MCF 10A (cell line): ENCODE results near the gene PGM1. TPM values are rescaled to one million over a fixed set of nuclear protein-coding genes. Genes with fewer than 3 reads are reported as not detected.

Source experiments
- BruUV-seq: library from RNA; stranded (reverse); fragments of 400-500 nt; replicated peaks from 2 replicates; lab custom pipeline; 2021; lab: Mats Ljungman, UMichigan
- CTCF ChIA-PET: fragments of 300-600 bp; sonication (Branson Sonifier 250); formaldehyde crosslinking; extraction: SDS; loops from one replicate; lab custom pipeline; 2021; ENCODE audit warnings: antibody characterized with exemption, inconsistent platforms; lab: Yijun Ruan, JAX
- POLR2A ChIA-PET: fragments of 300-600, 350-650 bp; sonication (Branson Sonifier 250); formaldehyde crosslinking; extraction: SDS; loops from one replicate; lab custom pipeline; 2020; ENCODE audit warnings: antibody characterized with exemption, inconsistent platforms; lab: Yijun Ruan, JAX
- DNase-seq: peaks from one replicate; pipeline ENCODE4 v3.0.0-alpha.2; 2018; ENCODE audit not compliant: unreplicated experiment
- H3K27ac Mint-ChIP-seq: one replicate; pipeline ENCODE4 v1.8.0; 2022; ENCODE audit warnings: mild to moderate bottlenecking, low read depth, mixed read lengths; ENCODE audit not compliant: unreplicated experiment
- H3K27me3 Mint-ChIP-seq: one replicate; pipeline ENCODE4 v1.8.0; 2022; ENCODE audit warnings: mixed read lengths; ENCODE audit not compliant: insufficient read depth, unreplicated experiment
- H3K36me3 Mint-ChIP-seq: one replicate; pipeline ENCODE4 v1.8.0; 2022; ENCODE audit warnings: mild to moderate bottlenecking, moderate library complexity, mixed read lengths; ENCODE audit not compliant: insufficient read depth, unreplicated experiment
- H3K4me1 Mint-ChIP-seq: one replicate; pipeline ENCODE4 v1.8.0; 2022; ENCODE audit warnings: mixed read lengths; ENCODE audit not compliant: insufficient read depth, unreplicated experiment
- H3K4me3 Mint-ChIP-seq: one replicate; pipeline ENCODE4 v1.8.0; 2022; ENCODE audit warnings: mild to moderate bottlenecking, moderate library complexity, mixed read lengths; ENCODE audit not compliant: unreplicated experiment
- H3K9me3 Mint-ChIP-seq: one replicate; pipeline ENCODE4 v1.8.0; 2022; ENCODE audit warnings: mixed read lengths; ENCODE audit not compliant: unreplicated experiment
- intact Hi-C: fragments of 100-400 bp; cut with micrococcal nuclease; formaldehyde crosslinking; loops from 2 replicates; pipeline ENCODE4 v1.14.1; 2022
- total RNA-seq: library from RNA; stranded (reverse); gene quantifications from 2 replicates; pipeline ENCODE4 v1.2.3, GENCODE V29; 2022
- TF ChIP-seq, protein P1 (sequence below): fragments of 200-600 bp; IDR thresholded peaks from one replicate; pipeline ENCODE4 v1.8.0; 2022; ENCODE audit warnings: antibody characterized with exemption, mild to moderate bottlenecking; ENCODE audit not compliant: unreplicated experiment

PGM1 gene
- total RNA-seq, 1 experiment from 2014 or later = 60.2 TPM

DNA sequence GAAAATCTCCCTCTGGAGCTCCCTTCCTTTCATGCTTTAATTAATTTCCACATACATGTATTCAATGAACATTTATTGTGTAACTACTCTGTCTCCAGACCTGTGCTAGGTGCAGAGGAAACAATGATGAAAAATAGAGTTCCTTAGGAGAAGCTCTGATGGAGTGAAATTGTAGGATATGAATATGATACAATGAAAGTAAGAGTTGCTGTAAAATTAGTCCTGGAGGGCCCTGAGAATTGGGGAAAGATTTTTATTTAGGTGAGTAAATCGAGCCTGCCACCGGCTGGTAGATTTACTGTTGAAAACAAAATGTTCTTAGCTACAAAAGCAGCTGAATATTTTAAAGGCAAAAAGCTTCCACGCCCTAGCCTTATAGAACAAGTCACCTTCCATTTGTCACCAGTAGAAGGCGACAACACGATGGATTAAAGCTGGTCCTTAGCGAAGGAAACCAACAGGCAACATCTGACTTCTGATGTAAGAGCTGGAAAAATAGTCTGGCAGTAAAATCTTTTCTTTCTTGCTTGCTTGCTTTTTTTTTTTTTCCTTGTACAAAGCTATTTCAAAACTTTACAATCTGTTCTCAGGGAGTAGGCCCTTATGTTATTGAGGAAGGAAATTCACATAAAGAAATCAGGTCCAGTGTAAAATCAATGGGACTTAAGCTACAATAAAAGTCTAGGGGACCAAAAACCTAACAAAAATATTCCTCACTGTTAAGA, 98.7 kb downstream of the PGM1 start:
- intact Hi-C loops = loop anchor here (1.0 to 5.0 kb wide), 7 partner anchors 77 to 551 kb away; no protein-coding TSS in a partner anchor
- POLR2A ChIA-PET = interaction anchor here (0.6 to 2.6 kb wide), 14 partner anchors 30 to 554 kb away, joined by 3 to 20 read pairs (median 4); partner anchors contain the start of genes PGM1 and ROR1
- CTCF ChIA-PET = interaction anchor here (0.6 to 3.1 kb wide), 90 partner anchors 9 to 1228 kb away, joined by 3 to 72 read pairs (median 4); partner anchors contain the start of gene ROR1

DNA sequence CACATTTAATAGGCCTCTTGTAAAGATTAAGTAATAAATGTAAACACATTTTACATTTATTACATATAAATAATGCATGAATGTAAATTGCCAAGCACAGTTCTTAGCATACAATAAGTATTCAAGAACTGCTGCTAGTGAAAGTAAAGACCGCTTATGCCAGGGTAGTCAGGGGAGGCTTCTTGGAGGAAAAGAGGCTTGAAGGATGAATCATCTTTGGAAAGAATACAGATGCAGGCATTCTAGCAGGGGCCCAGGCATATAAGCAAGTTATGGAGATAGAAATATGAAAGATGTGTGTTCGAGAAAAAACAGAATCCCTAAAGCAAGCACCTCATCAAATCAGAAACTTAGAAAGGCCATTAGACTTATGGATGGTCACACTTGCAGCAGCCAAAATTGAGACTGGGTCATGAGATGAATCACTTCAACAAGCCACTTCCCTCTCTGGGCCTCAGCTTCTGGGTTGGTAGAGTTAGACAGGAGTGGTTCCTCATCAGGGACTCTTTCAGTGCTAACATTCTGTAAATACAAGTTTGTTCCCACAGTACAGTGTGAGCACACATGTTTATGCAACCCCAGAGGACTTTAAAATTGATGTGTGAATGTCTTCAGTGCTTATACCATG, 100.8 kb downstream of the PGM1 start:
- Mint-ChIP-seq H3K27ac (peak overlapping the region; percentile 31), H3K4me3 (no peak overlapping the region), H3K4me1 (peaks cover 17% of the 10 kb centered on the region), H3K9me3 (no peaks in the 10 kb centered on the region), H3K36me3 (no peaks in the 10 kb centered on the region), H3K27me3 (no peaks in the 10 kb centered on the region)
- no peak for DNase-seq
- POLR2A ChIA-PET = no interaction called here
- CTCF ChIA-PET = interaction anchor here (0.6 to 3.0 kb wide), 2 partner anchors 79 to 241 kb away, joined by 4 to 22 read pairs; partner anchors contain the start of gene ROR1
- intact Hi-C loops = loop anchor here (2.0 to 5.0 kb wide), 3 partner anchors 79 to 348 kb away; no protein-coding TSS in a partner anchor
- BruUV-seq = no TSS peak
- TF ChIP-seq, protein P1, sequence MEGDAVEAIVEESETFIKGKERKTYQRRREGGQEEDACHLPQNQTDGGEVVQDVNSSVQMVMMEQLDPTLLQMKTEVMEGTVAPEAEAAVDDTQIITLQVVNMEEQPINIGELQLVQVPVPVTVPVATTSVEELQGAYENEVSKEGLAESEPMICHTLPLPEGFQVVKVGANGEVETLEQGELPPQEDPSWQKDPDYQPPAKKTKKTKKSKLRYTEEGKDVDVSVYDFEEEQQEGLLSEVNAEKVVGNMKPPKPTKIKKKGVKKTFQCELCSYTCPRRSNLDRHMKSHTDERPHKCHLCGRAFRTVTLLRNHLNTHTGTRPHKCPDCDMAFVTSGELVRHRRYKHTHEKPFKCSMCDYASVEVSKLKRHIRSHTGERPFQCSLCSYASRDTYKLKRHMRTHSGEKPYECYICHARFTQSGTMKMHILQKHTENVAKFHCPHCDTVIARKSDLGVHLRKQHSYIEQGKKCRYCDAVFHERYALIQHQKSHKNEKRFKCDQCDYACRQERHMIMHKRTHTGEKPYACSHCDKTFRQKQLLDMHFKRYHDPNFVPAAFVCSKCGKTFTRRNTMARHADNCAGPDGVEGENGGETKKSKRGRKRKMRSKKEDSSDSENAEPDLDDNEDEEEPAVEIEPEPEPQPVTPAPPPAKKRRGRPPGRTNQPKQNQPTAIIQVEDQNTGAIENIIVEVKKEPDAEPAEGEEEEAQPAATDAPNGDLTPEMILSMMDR = no peak

More for the DNA sequence above, 98.7 kb downstream of the PGM1 start:
- TF ChIP-seq, protein P1 = peak; percentile 63
- Mint-ChIP-seq H3K9me3 (peaks cover 3% of the 10 kb centered on the region), H3K27me3 (no peaks in the 10 kb centered on the region), H3K4me1 (peaks cover 17% of the 10 kb centered on the region), H3K4me3 (no peak overlapping the region), H3K36me3 (no peaks in the 10 kb centered on the region), H3K27ac (peak overlapping the region; percentile 28)
- no TSS peak for BruUV-seq
- DNase-seq = peak; percentile 88

DNA sequence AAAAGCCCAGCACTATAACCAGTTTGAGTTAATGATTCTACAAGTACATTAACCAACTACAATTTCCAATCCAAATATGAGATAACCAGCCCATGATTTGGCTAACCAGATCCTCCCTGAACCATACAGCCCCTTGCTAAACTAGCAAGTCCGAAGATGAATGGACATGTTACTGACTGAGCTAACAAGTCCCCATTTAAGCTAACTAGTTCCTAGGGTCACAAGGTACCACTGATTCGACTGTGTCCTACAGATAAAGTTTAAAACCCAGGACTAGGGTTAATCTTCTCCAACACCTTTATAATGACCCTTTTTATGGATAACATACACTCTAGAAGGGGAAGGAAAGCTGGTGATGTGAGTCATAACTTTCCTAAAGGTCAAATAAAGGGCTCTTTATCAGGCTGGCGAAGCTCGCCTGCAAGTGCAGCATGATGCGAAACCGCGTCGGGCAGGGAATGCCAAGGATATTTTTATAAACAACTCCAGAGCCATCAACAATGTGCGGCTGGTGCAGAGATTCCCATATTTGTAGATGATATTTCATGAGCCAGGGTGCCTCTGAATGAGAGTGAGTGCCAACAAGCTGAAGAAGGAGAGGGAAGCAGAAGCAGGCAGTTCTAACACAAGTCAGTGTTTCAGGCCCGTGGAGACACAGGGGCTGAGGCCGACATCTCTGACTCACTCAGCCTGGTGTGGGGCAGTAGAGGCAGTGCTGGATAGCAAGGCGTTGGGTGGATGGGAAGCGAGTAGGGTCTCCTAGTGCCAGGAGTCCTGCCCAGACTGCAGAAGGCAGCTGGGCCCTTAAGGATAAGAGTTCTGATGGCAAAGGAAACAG, 105.0 kb downstream of the PGM1 start:
- ChIA-PET POLR2A (interaction anchor here (1.1 kb wide), 1 partner anchor 344 kb away, joined by 3 read pairs; no protein-coding TSS in a partner anchor), CTCF (interaction anchor here (0.6 to 2.0 kb wide), 6 partner anchors 8 to 548 kb away, joined by 3 to 6 read pairs (median 3); no protein-coding TSS in a partner anchor)
- TF ChIP-seq, protein P1 = no peak
- no TSS peak for BruUV-seq
- Mint-ChIP-seq H3K27ac (no peak overlapping the region), H3K4me3 (no peak overlapping the region), H3K9me3 (no peaks in the 10 kb centered on the region), H3K36me3 (no peaks in the 10 kb centered on the region), H3K4me1 (peaks cover 5% of the 10 kb centered on the region), H3K27me3 (no peaks in the 10 kb centered on the region)
- DNase-seq = no peak
- intact Hi-C loops = no loop called here
